Fibroblast of the aortic adventitia (primary cell): ENCODE results near the gene CPLANE2. TPM values are rescaled to one million over a fixed set of nuclear protein-coding genes. Genes with fewer than 3 reads are reported as not detected.
"Not testable (repeated sequence)": the region's sequence is repeated elsewhere in the genome, so short reads cannot be mapped to it uniquely, and the experiment has no call there.

Experiments used
- DNase-seq: peaks from one replicate; pipeline ENCODE4 v3.0.0-alpha.2; 2010; ENCODE audit warnings: low read depth
- H3K4me3 ChIP-seq: 2 replicates; pipeline ENCODE4 v1.5.1; 2011; ENCODE audit warnings: low read depth, mild to moderate bottlenecking, control low read depth, low read length, moderate library complexity
- CTCF ChIP-seq: IDR thresholded peaks from 2 replicates; pipeline ENCODE4 v1.5.1; 2011; ENCODE audit warnings: mild to moderate bottlenecking, low read length, control low read depth, inconsistent platforms; ENCODE audit not compliant: insufficient read depth
- total RNA-seq: library from RNA; depleted of rRNA; stranded (reverse); fragments of >200 nt; gene quantifications from 2 replicates; pipeline ENCODE4 v1.2.3, GENCODE V29; 2012; ENCODE audit warnings: low replicate concordance

Gene CPLANE2
- total RNA-seq, 1 donor: 7.5 TPM

GRCh38 chr1:16198444-16199156 lies 38.4 kb downstream of the CPLANE2 start:
- TF ChIP-seq CTCF: no peak
- no peak for DNase-seq
- H3K4me3 ChIP-seq: no peak overlapping the region

DNA sequence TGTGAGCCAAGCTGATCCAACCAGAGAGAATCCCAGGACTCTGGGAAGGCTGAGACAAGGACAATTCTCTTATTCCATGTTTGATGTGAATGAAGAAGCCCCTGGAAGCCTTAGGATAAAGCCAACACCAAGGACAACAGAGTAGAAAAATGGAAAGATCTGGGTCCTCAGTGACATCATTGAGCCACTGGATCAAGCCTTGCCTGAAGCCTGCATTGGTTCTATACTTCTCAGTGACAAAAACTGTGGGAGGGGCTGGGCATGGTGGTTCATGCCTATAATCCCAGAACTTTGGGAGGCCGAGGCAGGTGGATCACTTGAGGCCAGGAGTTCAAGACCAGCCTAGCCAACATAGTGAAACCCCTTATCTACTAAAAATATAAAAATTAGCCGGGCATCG lies 40.1 kb downstream of the CPLANE2 start:
- DNase-seq: no peak
- no peak overlapping the region for H3K4me3 ChIP-seq
- TF ChIP-seq CTCF: no peak

- H3K4me3 ChIP-seq, DNase-seq: not testable (repeated sequence)
Observed at GRCh38 chr1:16196139-16196538, 40.8 kb downstream of the CPLANE2 start.

DNA sequence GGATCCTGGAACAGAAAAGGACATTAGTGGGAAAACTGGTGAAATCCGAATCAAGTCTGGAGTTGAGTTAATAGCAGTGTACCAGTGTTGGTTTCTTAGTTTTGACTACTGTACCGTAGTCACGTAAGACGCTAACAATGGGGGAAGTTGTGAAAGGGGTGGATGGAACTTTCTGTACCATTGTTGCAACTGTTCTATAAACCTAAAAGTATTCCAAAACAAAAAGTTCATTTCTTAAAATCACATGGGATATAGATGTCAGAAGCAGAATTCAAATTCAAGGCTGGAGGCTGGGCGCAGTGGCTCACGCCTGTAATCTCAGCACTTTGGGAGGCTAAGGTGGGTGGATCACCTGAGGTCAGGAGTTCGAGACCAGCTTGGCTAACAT lies 41.5 kb downstream of the CPLANE2 start:
- DNase-seq: no peak
- no peak overlapping the region for H3K4me3 ChIP-seq
- TF ChIP-seq CTCF: no peak

GRCh38 chr1:16191916-16192546 lies 45.0 kb downstream of the CPLANE2 start:
- no peak overlapping the region for H3K4me3 ChIP-seq
- TF ChIP-seq CTCF: no peak
- DNase-seq: no peak

DNA sequence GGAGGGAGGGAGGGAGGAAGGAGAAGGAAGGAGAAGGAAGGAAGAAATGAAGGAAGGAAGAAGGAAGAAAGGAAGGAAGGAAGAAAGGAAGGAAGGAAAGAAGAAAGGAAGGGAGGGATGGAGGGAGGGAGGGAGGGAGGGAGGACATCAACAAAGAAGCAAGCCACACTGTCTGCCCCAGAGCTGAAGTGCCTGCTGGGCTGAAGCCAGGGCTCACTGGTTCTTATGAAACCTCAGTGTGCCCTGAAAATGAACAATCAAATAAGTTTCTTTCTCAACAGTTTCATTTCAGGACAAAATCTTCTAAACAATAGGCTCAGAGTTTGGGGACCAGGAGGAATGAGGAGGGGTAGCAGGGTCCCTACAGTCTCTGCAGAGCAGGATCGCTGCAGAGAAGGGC lies 45.7 kb downstream of the CPLANE2 start:
- no peak for TF ChIP-seq CTCF
- no peak for DNase-seq
- H3K4me3 ChIP-seq: no peak overlapping the region

DNA sequence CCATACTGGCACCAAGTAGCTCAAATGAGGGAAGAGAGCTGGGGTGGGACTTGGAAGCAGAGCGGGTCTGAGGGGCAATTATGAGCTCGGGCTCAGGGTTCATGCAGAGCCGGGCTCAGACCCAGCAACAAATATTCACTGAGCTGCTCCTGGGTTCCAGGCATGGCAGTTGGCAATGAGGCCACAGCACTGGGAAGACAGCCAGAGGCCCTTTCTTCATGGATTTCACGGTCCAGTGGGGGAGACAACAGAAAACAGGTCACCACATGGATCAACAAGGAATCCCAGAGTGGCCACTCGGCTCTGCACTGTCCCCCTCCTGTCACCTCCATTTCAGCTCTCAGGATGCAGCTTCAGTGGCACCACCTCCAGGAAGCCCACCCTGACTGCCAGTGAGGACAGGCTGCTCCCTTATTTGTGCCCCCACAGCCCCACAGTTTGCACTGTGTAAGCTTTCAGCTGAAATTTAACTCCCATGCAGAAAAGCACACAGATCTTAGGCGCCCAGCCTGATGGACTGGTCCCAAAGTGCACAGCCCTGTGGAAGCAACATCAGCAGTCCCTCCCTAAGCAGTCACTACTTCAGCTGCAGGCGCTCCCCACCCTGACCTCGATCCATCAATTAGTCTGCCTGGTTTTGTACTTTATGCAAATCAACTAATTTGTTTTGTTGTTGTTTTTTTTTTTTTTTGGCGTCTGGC lies 46.9 kb downstream of the CPLANE2 start:
- TF ChIP-seq CTCF: no peak
- no peak overlapping the region for H3K4me3 ChIP-seq
- DNase-seq: no peak
